ENCODE results near the gene VPS37B. TPM values are rescaled to one million over a fixed set of nuclear protein-coding genes. Genes with fewer than 3 reads are reported as not detected.

The VPS37B gene
- total RNA-seq, 1 donor from 2014 or later: 13.8 TPM

DNA sequence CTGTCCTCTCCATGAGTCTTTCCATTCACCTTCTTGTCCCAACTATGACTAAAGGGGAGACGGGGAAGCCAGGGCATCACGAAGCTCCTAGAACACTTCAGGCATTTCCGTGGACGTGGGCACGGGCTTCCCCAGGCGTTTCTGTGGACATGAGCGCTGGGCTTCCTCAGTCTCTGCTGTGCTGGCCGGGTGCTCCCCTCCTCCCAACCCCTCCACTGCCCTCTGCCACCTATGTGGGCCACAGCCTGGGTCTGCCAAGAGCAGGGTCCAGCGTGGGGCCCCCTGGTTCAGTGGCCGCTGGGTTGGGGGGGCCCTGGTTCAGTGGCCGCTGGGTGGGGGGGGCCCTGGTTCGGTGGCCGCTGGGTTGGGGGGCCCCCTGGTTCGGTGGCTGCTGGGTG, 45.9 kb downstream of the VPS37B start:
- Mint-ChIP-seq H3K4me3 (ENCODE audit: unreplicated experiment) (no peak overlapping the region), H3K27ac (ENCODE audit: unreplicated experiment) (no peak overlapping the region), H3K4me1 (ENCODE audit: unreplicated experiment) (peaks cover 6% of the 10 kb centered on the region), H3K27me3 (ENCODE audit: unreplicated experiment) (peaks cover 7% of the 10 kb centered on the region), H3K36me3 (ENCODE audit: low read depth, unreplicated experiment) (peaks cover 16% of the 10 kb centered on the region), H3K9me3 (ENCODE audit: unreplicated experiment) (no peaks in the 10 kb centered on the region)
- DNase-seq (ENCODE audit: low spot score): no peak
- TF ChIP-seq, protein P1, sequence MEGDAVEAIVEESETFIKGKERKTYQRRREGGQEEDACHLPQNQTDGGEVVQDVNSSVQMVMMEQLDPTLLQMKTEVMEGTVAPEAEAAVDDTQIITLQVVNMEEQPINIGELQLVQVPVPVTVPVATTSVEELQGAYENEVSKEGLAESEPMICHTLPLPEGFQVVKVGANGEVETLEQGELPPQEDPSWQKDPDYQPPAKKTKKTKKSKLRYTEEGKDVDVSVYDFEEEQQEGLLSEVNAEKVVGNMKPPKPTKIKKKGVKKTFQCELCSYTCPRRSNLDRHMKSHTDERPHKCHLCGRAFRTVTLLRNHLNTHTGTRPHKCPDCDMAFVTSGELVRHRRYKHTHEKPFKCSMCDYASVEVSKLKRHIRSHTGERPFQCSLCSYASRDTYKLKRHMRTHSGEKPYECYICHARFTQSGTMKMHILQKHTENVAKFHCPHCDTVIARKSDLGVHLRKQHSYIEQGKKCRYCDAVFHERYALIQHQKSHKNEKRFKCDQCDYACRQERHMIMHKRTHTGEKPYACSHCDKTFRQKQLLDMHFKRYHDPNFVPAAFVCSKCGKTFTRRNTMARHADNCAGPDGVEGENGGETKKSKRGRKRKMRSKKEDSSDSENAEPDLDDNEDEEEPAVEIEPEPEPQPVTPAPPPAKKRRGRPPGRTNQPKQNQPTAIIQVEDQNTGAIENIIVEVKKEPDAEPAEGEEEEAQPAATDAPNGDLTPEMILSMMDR (IDR thresholded peaks at IDR 0.05; ENCODE audit: unreplicated experiment): no peak

DNA sequence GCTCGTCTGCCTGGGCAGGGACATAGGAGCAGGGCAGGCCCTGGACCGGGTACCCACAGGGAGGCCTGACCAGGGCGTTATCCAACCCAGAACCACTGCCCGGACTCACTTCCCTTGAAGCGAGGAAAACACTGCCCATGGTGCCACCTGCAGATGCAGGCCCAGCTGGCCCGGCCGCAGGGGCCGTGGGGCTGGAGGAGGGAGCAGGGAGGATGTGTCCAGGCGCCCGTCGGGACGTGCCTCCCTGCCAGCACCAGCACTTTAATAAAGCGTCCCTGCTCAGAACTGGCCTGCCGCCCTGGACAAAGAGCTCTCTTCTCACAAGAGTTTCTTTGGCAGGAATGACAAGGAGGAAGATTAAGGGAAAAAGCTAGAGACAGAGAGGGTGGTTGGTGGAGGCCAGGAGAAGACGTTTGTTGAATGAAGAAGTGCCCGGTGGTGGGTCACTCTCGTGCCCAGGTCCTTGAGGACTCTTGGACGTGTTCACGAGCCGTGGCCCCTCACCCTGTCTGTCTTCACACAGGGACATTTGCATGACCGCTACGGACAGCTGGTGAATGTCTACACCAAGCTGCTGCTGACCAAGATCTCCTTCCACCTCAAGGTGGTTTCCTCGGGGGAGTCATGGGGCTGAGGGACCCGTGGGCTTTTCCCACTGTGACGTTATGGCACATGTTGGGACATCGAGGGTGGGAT, 46.4 kb downstream of the VPS37B start:
- H3K36me3 Mint-ChIP-seq (ENCODE audit: low read depth, unreplicated experiment): peaks cover 16% of the 10 kb centered on the region
- TF ChIP-seq, protein P1 (IDR thresholded peaks at IDR 0.05; ENCODE audit: unreplicated experiment): no peak
- peak overlapping the region; percentile 73 for H3K4me3 Mint-ChIP-seq (ENCODE audit: unreplicated experiment)
- no peaks in the 10 kb centered on the region for H3K9me3 Mint-ChIP-seq (ENCODE audit: unreplicated experiment)
- H3K4me1 Mint-ChIP-seq (ENCODE audit: unreplicated experiment): peaks cover 6% of the 10 kb centered on the region
- H3K27me3 Mint-ChIP-seq (ENCODE audit: unreplicated experiment): peaks cover 5% of the 10 kb centered on the region
- no peak for DNase-seq (ENCODE audit: low spot score)
- H3K27ac Mint-ChIP-seq (ENCODE audit: unreplicated experiment): no peak overlapping the region

DNA sequence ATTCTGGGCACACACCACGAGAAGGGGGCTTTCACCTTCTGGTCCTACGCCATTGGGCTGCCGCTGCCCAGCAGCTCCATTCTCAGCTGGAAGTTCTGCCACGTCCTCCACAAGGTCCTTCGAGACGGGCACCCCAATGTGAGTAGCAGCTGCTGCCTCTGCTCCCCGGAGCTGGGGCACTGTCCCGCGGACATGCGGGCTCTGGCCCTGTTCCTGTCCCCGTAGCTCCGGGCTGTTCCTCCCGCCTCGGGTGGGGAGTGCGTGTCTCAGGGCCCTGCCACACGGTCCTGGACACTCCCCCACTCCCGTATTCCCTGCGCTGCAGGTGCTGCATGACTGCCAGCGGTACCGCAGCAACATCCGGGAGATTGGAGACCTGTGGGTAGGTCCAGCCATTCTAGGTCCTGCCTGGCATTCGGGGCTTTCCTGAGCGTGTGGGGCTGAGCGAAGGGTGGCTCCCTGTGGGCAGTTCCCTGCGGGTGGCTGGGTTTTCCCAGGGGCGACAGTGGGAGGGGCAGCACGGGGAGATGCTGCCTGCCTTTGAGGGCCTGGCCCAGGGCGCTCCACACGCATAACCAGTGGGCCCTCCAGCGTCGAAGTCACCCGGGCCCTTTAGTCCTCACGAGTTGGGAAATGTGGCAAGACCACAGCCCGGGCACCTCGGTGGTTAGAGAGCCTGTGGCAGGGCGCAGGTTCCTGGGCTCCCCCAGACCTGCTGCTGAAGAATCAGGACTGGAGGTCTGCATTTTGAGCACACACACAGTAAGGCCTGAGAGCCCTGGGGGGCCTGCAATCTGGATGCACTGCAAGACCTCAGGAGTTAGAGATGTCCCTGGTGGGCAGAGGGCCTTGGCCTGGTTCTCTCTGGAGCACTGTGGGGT, 47.2 kb downstream of the VPS37B start:
- Mint-ChIP-seq H3K36me3 (ENCODE audit: low read depth, unreplicated experiment) (peaks cover 12% of the 10 kb centered on the region), H3K27ac (ENCODE audit: unreplicated experiment) (no peak overlapping the region), H3K4me3 (ENCODE audit: unreplicated experiment) (no peak overlapping the region), H3K27me3 (ENCODE audit: unreplicated experiment) (peaks cover 5% of the 10 kb centered on the region), H3K4me1 (ENCODE audit: unreplicated experiment) (peaks cover 6% of the 10 kb centered on the region), H3K9me3 (ENCODE audit: unreplicated experiment) (no peaks in the 10 kb centered on the region)
- TF ChIP-seq, protein P1 (IDR thresholded peaks at IDR 0.05; ENCODE audit: unreplicated experiment): no peak
- DNase-seq (ENCODE audit: low spot score): no peak

DNA sequence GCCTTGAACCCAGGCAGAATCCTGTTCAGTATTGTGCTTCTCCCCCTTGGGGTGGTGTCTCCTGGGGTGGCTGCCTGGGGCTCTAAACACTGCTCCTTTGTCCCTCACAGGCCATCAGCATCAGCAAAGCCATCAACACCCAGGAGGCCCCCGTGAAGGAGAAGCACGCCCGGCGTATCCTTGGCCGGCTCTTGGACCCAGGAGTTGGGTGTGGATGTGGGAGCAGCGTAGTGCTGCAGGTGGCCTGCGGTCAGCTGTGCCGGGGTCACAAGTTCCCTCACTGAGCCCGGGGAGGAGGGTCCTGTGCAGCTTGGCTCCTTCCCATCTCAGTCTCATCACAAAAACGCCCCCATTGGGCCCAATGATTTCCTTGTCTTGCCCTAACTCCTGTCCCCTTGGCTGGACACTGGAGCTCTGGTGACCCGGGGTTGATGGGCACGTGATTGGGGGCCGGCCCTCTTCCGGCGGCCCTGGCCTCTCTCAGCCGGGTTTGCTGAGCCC, 48.0 kb downstream of the VPS37B start:
- peaks cover 6% of the 10 kb centered on the region for H3K4me1 Mint-ChIP-seq (ENCODE audit: unreplicated experiment)
- H3K27me3 Mint-ChIP-seq (ENCODE audit: unreplicated experiment): peaks cover 5% of the 10 kb centered on the region
- H3K4me3 Mint-ChIP-seq (ENCODE audit: unreplicated experiment): no peak overlapping the region
- no peaks in the 10 kb centered on the region for H3K9me3 Mint-ChIP-seq (ENCODE audit: unreplicated experiment)
- no peak for DNase-seq (ENCODE audit: low spot score)
- H3K27ac Mint-ChIP-seq (ENCODE audit: unreplicated experiment): no peak overlapping the region
- H3K36me3 Mint-ChIP-seq (ENCODE audit: low read depth, unreplicated experiment): peaks cover 12% of the 10 kb centered on the region
- TF ChIP-seq, protein P1 (IDR thresholded peaks at IDR 0.05; ENCODE audit: unreplicated experiment): no peak

DNA sequence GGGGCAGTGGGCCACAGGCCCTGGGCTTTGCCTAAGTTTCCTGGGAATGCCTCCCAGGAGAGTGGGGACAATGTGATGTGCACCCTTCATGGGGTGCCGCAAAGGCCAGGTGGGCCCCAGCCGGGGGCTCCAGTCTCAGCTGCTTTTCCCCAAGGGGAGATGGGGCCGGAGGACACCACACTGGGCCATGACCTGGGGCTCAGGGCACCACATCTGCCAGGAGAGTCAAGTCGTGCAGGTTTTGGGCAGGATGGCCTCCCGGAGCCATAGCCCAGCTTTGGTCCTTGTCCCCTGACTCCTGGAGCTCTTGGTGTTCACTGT, 48.4 kb downstream of the VPS37B start:
- no peaks in the 10 kb centered on the region for H3K9me3 Mint-ChIP-seq (ENCODE audit: unreplicated experiment)
- TF ChIP-seq, protein P1 (IDR thresholded peaks at IDR 0.05; ENCODE audit: unreplicated experiment): no peak
- H3K27ac Mint-ChIP-seq (ENCODE audit: unreplicated experiment): no peak overlapping the region

More for the DNA sequence above, 48.4 kb downstream of the VPS37B start:
- Mint-ChIP-seq H3K27me3 (ENCODE audit: unreplicated experiment) (peaks cover 7% of the 10 kb centered on the region), H3K36me3 (ENCODE audit: low read depth, unreplicated experiment) (peaks cover 9% of the 10 kb centered on the region), H3K4me1 (ENCODE audit: unreplicated experiment) (peaks cover 4% of the 10 kb centered on the region), H3K4me3 (ENCODE audit: unreplicated experiment) (no peak overlapping the region)
- no peak for DNase-seq (ENCODE audit: low spot score)
